LoVo (cell line): ENCODE results near the gene PLXNA3.

Experiments used
- DNase-seq: peaks from one replicate; pipeline ENCODE4 v3.0.0-alpha.2; 2016; ENCODE audit warnings: low spot score

Gene PLXNA3

GRCh38 chrX:154502098-154502497, 44.0 kb downstream of the PLXNA3 start:
- no peak for DNase-seq

GRCh38 chrX:154502989-154503388, 44.9 kb downstream of the PLXNA3 start:
- DNase-seq, result no peak

- no peak for DNase-seq
These were observed 47.7 kb downstream of the PLXNA3 start for GRCh38 chrX:154505734-154506133.

GRCh38 chrX:154506483-154507332, 48.6 kb downstream of the PLXNA3 start:
- no peak for DNase-seq

- no peak for DNase-seq
These were observed 49.7 kb downstream of the PLXNA3 start for GRCh38 chrX:154507673-154508383.

- DNase-seq, result no peak
These were observed 50.3 kb downstream of the PLXNA3 start for GRCh38 chrX:154508384-154508745.

- DNase-seq, result no peak
These were observed 51.4 kb downstream of the PLXNA3 start for GRCh38 chrX:154509455-154509854.

- DNase-seq, result no peak
These were observed 53.7 kb downstream of the PLXNA3 start for GRCh38 chrX:154511761-154512160.

GRCh38 chrX:154512879-154513553, 54.9 kb downstream of the PLXNA3 start:
- DNase-seq, result no peak

- DNase-seq, result no peak
These were observed 55.6 kb downstream of the PLXNA3 start for GRCh38 chrX:154513716-154514115.

GRCh38 chrX:154515090-154515965, 57.2 kb downstream of the PLXNA3 start:
- peak; percentile 18 for DNase-seq

GRCh38 chrX:154515966-154516655, 58.0 kb downstream of the PLXNA3 start, which contains the start of gene FAM3A:
FAM3A (minus strand) TSS chrX:154516232; CDS start chrX:154515772, 460 bp downstream.
- peak; percentile 85 for DNase-seq

- DNase-seq, result no peak
These were observed 58.6 kb downstream of the PLXNA3 start for GRCh38 chrX:154516656-154517100.

GRCh38 chrX:154517101-154517781, 59.2 kb downstream of the PLXNA3 start:
- no peak for DNase-seq

- DNase-seq, result no peak
These were observed 61.3 kb downstream of the PLXNA3 start for GRCh38 chrX:154519389-154519788.

GRCh38 chrX:154525606-154526490, 67.8 kb downstream of the PLXNA3 start:
- no peak for DNase-seq

- DNase-seq, result peak; percentile 60
These were observed 69.0 kb downstream of the PLXNA3 start for GRCh38 chrX:154526901-154527675.
